Tibial artery (tissue), 4 donors: Measurements from ENCODE around the gene OSBPL3.

Experiments used
- DNase-seq, 2 donors: peaks; one replicate each; pipeline ENCODE4 v3.0.0-alpha.2; 2019
- H3K27ac ChIP-seq, 2 donors: fragments of 200-600 bp; sonication (generic) in 1 of 2; 1 replicate in 1 of 2; 2 replicates in 1 of 2; pipeline ENCODE4 v1.5.1; 2018 to 2019; ENCODE audit warnings: mild to moderate bottlenecking in 1 of 2
- H3K27me3 ChIP-seq, 2 donors: fragments of 200-600 bp; sonication (generic) in 1 of 2; one replicate each; pipeline versions ENCODE4 v1.5.1 to v1.6.0; 2016 to 2019
- H3K36me3 ChIP-seq, 3 donors: fragments of 200-600 bp; sonication (generic) in 2 of 3; one replicate each; pipeline ENCODE4 v1.5.1; 2016 to 2019; ENCODE audit warnings: mild to moderate bottlenecking in 2 of 3
- H3K4me1 ChIP-seq, 4 donors: fragments of 200-600 bp; sonication (generic) in 2 of 4; 1 replicate in 3 of 4; 2 replicates in 1 of 4; pipeline ENCODE4 v1.5.1; 2016 to 2019
- H3K4me3 ChIP-seq, 2 donors: fragments of 200-600 bp; sonication (generic) in 1 of 2; 1 replicate in 1 of 2; 2 replicates in 1 of 2; pipeline ENCODE4 v1.5.1; 2018 to 2019; ENCODE audit warnings: mild to moderate bottlenecking in 2 of 2
- H3K9me3 ChIP-seq, 3 donors: fragments of 200-600 bp; sonication (generic) in 1 of 3; one replicate each; pipeline ENCODE4 v1.5.1; 2016 to 2019
- intact Hi-C: fragments of 100-400 bp; cut with DNase I; formaldehyde crosslinking; loops from one replicate; pipeline ENCODE4 v1.15.0; 2023; ENCODE audit warnings: low total_unique reads
- TF ChIP-seq, protein P1 (sequence below), 2 experiments: fragments of 200-600 bp in 1 of 2; fragments of 450-650 bp in 1 of 2; IDR thresholded peaks; one replicate each; pipeline ENCODE4 v1.5.1; 2017 to 2019; ENCODE audit warnings: antibody characterized with exemption in 2 of 2, mild to moderate bottlenecking in 1 of 2, moderate library complexity in 1 of 2

OSBPL3 gene

DNA sequence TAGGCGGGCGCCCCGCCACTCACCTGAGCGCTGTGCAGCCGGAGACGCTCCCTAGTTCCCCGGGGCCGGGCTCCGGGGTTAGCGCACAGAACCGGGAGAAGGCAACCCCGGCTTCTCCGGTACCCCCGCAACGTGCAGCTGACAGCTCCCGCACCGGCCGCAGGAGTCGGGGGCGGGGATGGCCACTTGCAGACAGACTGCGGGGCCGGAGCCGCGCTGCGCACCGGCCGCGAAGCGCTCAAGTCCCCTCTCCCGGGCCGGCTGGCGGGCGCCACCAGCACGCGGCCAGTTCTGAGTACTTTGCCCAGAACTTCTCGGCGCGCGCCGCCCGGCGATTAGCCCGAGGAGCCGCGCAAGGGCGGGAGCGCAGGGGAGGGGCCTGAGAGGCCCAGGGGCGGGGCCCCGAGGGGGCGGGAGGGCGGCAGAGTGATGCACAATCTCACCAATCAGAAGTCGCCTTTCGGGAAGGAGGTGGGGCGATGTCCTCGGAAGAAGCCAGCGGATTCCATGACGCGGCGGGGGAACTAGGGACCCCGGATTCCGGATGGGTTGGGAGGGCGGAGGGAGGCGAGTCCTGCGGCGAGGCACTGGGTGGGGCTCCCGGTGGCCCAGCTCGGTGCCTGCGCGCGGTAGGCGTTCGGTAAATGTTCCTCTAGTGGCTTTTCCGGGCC, at the start of gene OSBPL3:
OSBPL3 (minus strand) TSS at position 316 of the 671 bp plus-strand sequence. CDS start 87,706 bp downstream, outside the sequence.
- peak within 1 kb of the TSS; percentile 57 to 70 for H3K27ac ChIP-seq
- TF ChIP-seq, protein P1, sequence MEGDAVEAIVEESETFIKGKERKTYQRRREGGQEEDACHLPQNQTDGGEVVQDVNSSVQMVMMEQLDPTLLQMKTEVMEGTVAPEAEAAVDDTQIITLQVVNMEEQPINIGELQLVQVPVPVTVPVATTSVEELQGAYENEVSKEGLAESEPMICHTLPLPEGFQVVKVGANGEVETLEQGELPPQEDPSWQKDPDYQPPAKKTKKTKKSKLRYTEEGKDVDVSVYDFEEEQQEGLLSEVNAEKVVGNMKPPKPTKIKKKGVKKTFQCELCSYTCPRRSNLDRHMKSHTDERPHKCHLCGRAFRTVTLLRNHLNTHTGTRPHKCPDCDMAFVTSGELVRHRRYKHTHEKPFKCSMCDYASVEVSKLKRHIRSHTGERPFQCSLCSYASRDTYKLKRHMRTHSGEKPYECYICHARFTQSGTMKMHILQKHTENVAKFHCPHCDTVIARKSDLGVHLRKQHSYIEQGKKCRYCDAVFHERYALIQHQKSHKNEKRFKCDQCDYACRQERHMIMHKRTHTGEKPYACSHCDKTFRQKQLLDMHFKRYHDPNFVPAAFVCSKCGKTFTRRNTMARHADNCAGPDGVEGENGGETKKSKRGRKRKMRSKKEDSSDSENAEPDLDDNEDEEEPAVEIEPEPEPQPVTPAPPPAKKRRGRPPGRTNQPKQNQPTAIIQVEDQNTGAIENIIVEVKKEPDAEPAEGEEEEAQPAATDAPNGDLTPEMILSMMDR (IDR thresholded peaks at IDR 0.05): no peak
- intact Hi-C loops: loop anchor here (10.0 kb wide), 1 partner anchor 155 kb away; no protein-coding TSS in a partner anchor

GRCh38 chr7:25029075-25029474, 49.1 kb upstream of the OSBPL3 start:
- H3K27me3 ChIP-seq: no peaks in the 10 kb centered on the region
- TF ChIP-seq, protein P1 (IDR thresholded peaks at IDR 0.05): no peak
- no peaks in the 10 kb centered on the region for H3K9me3 ChIP-seq
- H3K27ac ChIP-seq: no peak overlapping the region
- H3K36me3 ChIP-seq: no peaks in the 10 kb centered on the region
- no peak overlapping the region for H3K4me3 ChIP-seq
- intact Hi-C loops: no loop called here
- H3K4me1 ChIP-seq: no peaks in the 10 kb centered on the region
- no peak for DNase-seq

More for the DNA sequence above, at the start of gene OSBPL3:
- Histone ChIP-seq H3K4me3 (peak within 1 kb of the TSS; percentile 57 to 71), H3K27me3 (peaks cover 0 to 5% of the 10 kb centered on the region in 2 donors), H3K9me3 (no peaks in the 10 kb centered on the region), H3K4me1 (peaks cover 0 to 22% (median 14%) of the 10 kb centered on the region in 4 donors), H3K36me3 (no peaks in the 10 kb centered on the region)
- DNase-seq: peak; percentile 92 to 96

DNA sequence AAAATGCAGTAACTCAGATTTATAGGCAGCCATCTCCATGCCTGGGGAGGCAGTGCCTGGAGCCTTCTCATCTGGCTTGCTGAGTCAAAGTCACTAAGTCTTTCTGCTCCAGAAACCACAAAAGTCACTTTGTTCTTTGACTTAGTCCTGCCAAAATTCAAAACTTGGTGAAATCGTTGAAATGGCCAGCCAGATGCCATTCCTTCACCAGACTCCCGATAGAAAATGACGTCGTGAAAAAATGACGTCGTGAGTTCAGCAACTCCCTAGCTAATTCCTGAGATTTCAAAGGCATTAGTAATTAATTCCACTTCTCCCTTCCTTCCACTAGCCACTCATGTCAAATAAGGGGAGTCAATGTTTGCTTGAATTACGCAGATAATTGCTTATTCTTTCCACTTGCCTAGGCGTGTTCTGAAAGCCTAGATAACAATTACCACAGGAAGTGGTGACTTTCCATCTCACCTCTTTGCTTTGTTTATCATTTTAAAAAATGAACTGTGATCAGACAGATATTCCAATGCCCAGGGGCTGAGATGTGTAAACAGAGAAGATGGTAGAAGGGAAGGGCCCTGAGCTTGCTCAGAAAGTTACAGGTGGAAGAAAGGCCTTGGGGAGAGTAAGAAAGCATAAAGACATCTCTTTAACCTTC, 48.5 kb upstream of the OSBPL3 start:
- no peak for DNase-seq
- Histone ChIP-seq H3K27ac (no peak overlapping the region), H3K4me3 (no peak overlapping the region), H3K27me3 (no peaks in the 10 kb centered on the region), H3K36me3 (no peaks in the 10 kb centered on the region), H3K9me3 (no peaks in the 10 kb centered on the region), H3K4me1 (no peaks in the 10 kb centered on the region)
- TF ChIP-seq, protein P1 (IDR thresholded peaks at IDR 0.05): no peak
- intact Hi-C loops: no loop called here

DNA sequence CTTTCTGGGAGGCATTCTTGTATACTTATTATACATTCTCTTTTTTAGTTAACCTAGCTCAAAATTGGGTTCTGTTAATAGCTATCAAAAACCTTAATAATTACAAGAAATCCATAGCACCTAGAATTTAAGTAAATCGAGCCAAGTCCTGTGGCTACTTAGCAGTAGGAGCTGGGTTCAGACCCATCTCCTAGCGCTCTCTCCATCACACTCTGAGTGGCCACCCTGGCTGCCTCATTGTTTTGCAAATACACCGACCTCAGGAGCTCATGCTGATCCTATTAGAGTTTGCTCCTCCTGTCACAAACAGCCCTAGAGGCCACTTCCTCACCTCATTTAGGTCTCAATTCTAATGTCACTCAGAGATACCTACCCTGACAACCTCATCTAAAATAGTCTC, 46.2 kb upstream of the OSBPL3 start:
- DNase-seq: no peak
- H3K4me3 ChIP-seq: no peak overlapping the region
- no peaks in the 10 kb centered on the region for H3K27me3 ChIP-seq
- no peaks in the 10 kb centered on the region for H3K4me1 ChIP-seq
- intact Hi-C loops: no loop called here
- H3K9me3 ChIP-seq: no peaks in the 10 kb centered on the region
- H3K27ac ChIP-seq: no peak overlapping the region
- no peaks in the 10 kb centered on the region for H3K36me3 ChIP-seq
- TF ChIP-seq, protein P1 (IDR thresholded peaks at IDR 0.05): no peak

DNA sequence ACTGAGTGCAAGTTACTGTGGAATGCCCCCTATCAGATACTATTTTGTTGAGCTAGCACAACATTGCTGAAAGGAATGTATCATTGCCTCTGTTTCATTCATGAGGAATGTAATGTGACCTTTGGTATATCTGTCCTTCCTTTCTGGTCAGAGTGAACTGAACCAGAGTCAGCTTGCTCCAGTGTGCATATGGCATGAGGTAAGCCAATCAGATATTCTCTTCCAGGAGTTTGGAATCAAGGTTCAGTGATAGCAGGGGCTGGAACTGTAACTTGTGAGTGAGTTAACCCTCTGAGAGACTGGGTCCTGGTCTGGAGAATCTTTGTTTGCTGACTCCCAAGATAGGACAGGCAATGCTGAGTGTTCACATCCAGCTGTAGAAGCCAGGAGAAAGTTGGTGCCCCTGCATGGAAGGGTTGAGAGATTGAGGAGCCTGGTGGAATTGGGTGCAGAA, 45.3 kb upstream of the OSBPL3 start:
- Histone ChIP-seq H3K9me3 (no peaks in the 10 kb centered on the region), H3K4me1 (no peaks in the 10 kb centered on the region), H3K27ac (no peak overlapping the region), H3K27me3 (no peaks in the 10 kb centered on the region), H3K4me3 (no peak overlapping the region), H3K36me3 (no peaks in the 10 kb centered on the region)
- TF ChIP-seq, protein P1 (IDR thresholded peaks at IDR 0.05): no peak
- intact Hi-C loops: no loop called here
- DNase-seq: no peak
